NCI-H187 (cell line): ENCODE data around the gene C10orf105.

Experiments
- DNase-seq, 2 experiments: peaks; one replicate each; lab custom pipeline; 2025; lab: John Stamatoyannopoulos, UW

Gene C10orf105

DNA sequence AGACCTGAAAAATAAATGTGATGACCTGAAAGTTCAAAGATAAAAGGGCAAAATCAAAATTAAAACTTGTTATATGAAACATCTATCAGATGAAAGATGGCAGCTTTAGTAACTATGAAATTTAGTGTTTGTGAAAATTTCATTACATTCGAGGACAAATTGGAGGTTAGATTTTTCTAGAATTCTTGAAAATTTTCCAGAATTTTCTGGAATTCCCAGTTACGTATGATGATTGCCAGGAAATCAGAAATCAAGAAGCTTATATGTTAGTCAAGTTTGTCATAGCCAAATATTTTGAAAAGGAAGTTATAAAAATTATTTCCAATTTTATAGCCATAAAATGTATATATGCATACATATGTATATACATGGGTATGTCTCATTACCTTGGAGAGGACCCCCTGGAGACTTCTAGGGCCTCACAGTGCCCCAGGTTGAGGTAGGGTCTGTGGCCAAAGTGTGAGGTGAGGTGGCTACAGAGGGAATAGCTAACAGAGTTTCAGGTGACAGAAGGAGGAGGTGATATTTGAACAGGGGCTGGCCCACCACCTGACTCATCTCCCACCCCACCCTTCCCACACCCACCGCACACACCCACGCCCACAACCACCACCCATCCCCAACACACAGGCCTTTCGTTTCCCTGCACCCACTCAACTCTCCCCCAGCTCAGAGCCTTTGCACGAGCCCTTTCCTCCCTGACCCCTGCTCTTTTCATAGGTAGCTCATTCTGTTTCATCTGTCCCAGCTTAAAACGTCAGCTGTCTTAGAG lies 21.5 kb downstream of the C10orf105 start:
- DNase-seq: no peak

DNA sequence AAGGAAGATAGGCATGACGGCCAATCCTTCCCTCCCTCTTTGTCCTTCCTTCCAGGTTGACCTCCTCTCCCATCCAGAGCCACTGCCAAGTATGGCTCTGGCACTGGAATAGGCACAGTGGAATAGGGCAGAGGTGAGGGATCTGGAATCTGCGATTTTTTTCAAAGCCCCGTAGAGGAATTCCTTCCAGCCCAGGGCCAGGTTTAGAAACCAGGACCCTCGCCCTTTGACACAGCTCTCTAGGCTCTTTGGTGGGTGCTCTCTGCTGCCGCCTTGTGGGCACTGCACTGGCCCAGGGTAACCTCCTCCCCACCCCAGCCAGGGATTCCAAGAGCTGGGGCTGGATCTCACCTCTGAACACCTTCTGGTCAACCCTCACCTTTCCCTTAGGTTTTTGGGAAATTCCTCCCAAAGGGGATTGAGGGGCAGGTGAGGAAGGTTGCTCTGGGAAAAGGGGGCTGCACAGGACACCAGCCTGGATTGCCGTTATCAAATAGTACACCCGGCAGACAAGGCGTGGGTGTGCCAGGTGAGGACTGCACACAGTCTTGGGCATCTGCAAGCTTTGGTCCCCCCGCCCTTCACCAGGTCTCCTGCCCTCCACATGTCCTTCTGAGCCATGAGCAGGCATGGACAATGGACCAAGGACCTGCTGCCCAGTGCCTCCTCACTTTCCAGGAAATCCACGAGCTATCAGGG lies 22.8 kb downstream of the C10orf105 start:
- DNase-seq: peak in 1 of 2 experiments; percentile 28

DNA sequence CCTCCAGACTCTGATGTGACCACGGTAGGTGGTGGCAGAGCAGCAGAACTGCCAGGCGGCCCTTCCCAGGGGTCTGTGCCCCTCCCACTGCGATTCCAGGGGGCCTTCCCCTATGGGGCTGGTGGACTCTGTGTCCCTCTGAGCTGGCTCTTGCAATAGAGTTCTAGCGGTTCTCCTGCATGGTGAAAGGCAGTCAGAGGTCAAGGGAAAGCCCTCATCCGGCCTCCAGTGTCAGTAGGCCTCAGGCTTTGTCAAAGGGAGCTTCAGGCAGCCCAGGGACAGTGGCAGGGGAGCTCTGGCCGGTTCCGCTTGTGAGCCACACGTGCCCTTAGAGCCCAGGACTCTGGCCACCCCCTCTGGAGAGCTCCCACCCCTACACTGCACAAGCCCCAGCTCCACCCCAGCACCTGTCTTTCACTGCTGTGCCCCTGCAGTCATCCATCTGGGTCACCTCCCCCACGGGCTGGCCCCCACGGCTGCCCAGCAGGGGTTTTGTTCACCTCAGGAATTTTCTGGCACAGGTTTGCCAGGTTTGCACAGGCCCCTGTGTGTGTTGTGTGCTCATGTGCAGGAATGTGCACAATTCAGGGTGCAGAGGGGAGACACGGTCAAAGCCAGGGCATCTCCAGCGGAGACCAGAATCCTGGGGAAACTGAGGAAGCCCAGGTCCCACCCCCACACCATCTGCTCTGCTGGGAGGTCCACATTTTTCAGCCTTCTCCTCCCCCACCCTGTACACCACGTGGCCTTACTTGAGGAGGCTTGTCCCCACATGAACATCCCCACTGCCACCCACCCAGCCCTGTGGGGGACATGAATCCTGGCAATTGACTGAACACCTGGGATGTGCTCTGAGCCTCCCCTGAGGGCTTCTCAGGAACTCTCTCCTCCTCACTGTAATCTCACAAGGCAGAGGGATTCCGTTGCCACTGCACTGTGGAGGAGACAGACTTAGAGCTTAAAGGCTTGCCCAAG lies 23.8 kb downstream of the C10orf105 start:
- no peak for DNase-seq

DNA sequence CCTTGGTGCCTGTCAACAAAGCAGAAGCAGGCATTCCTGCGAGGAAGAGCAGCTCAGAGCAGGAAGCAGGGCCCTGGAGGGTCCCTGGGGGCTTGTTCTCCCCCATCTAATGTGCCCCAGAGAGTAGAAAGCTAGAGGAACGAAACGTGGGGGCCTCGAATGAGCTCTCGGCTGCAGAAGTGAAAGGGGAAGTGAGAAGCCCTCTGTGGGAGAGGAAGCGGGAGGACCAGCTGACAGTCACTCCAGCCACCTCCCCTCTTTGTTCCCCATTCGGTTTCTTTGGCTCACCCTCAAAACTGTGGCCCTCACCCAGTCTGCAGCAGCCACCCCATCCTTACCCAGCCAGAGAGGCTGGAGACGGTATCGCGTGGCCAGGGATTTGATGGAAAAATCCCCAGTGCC lies 25.0 kb downstream of the C10orf105 start:
- DNase-seq: no peak

DNA sequence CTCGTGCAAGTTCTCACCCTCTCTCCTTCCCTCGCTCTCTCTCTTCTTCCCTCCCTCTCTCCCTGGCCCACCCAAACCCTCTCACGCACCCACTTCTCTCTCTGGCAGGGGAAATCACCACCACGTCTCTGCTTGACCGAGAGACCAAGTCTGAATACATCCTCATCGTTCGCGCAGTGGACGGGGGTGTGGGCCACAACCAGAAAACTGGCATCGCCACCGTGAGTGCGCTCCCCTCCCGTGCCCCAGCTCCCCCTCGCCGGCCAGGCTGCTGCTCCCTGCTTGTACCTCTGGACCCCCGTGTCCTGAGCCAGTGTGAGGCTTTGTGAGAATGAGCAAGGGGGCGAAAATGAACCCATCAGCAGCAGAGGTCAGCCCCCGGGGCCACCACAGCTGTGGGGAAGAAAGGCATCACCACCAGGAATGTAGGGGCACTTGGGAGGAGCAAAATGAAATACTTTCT lies 25.5 kb downstream of the C10orf105 start:
- DNase-seq: no peak

DNA sequence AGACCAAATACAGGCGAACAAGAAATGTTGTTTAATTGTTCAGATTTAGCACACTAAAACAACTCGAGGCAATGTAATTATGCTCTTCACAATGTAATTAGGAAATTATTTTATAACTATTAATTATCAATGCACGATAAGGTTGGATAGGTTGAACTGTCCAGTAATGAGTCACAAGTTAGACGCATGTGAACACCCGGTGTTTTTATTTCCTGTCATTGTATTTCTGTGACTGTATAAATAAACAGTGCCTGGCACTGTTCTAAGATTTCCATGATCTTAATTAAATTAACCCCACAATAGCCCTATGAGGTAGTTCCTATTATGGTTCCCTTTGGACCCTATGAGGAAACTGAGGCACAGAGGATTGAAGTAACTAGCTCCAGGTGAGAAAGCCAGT lies 26.2 kb downstream of the C10orf105 start:
- no peak for DNase-seq

DNA sequence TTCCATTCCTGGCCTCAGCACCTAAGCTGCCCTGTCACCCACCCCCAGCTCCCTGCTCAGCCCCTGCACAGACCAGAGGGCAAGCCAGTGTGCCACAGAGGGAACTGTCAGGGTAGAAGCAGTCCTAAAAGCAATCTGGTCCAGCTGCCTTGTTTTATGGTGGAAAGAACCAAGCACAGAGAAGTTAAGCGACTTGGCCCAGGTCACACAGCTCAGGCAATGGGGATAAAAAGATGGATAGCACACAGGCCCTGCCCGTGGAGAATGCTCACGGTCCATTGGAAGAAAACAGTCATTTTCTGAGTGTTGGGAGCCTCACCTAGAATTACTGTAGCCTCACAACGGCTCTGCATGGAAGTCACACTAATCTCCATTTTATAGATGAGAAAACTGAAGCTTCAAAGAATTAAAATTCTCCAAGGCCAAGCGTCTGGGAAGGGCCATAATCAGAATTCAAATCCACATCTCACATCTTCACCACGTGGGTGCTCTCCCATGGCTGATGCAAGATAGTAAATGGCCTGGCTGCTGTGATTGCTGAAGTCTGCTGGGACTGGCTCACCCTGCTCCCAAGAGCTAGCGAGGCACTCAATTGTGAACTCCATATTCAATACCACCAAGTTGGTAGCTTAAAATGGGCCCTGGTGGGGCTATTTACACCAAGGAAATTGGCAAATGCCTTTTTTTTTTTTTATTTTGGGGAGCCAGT lies 26.8 kb downstream of the C10orf105 start:
- no peak for DNase-seq

DNA sequence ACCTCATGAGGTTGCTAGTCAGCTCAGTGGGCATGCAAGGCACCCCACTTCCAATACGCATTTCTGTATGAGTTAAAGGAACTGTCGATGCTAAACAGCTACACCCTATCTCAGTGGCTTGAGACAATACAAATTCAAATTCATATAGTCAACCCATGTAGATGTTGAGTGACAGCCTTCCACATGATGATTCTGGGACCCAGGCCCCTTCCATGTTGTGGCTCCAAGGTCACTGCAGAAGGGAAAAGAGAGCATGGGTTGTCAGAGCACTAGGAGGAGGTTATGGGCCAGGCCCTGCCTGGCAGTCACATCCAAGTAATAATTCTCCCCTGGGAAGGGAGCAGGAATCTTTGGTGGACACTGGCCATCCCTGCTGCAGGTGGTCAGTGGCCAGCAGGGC lies 28.2 kb downstream of the C10orf105 start:
- DNase-seq: no peak

DNA sequence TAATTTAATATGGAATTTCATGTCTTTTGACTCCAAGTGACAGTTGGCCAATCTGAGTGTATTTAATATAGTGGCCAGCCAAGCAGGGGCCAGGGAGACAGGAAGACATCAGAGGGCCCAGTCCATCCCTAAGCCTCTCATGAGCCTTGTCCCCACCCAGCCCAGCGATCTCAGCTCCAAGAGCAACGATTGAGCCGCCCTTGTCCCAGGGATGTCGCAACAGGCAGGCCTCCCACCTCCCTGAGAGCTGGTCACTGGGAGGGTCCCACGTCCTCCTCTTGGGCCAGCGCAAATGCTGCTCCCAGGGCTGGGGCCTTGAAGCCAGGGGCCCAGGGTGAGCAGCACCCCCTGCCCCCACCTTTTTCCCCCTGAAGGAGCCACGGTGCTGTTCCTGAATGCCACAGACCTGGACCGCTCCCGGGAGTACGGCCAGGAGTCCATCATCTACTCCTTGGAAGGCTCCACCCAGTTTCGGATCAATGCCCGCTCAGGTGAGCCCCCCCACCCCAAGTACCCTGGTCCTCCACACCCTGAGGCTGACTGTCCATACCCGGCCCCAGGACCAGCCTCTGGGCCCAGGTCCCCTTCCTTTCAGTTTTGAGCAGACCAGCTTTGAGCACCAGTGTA lies 29.4 kb downstream of the C10orf105 start:
- no peak for DNase-seq

DNA sequence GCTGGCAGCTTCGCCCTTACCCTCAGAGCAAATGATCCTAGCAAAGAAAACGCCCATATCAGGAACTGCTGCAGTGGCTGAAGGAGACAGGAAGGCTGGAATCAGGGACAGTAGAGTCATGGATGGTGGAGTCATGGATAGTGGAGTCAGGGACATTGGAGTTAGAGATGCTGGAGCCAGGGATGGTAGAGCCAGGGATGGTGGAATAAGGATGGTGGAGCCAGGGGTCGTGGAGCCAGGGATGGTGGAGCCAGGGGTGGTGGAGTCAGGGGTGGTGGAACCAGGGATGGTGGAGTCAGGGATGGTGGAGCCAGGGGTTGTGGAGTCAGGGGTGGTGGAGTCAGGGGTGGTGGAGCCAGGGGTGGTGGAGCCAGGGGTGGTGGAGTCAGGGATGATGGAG lies 31.3 kb downstream of the C10orf105 start:
- DNase-seq: no peak

DNA sequence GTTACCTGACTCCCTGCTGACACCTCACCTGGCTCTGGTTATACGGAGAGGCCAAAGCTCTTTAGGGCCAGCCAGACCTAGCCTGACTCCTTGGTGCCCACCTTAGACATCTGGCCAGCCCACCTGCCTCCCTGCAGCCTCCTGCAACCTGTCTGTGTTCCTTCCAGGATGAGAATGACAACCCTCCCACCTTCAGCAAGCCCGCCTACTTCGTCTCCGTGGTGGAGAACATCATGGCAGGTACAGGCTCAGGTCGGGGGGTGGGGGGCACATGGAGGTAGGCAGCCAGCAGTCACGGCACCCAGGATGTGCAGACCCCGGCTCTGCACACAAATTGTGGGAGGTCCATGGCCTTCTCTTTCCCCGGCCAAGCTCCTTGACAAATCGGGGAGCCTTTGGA lies 32.1 kb downstream of the C10orf105 start:
- no peak for DNase-seq

DNA sequence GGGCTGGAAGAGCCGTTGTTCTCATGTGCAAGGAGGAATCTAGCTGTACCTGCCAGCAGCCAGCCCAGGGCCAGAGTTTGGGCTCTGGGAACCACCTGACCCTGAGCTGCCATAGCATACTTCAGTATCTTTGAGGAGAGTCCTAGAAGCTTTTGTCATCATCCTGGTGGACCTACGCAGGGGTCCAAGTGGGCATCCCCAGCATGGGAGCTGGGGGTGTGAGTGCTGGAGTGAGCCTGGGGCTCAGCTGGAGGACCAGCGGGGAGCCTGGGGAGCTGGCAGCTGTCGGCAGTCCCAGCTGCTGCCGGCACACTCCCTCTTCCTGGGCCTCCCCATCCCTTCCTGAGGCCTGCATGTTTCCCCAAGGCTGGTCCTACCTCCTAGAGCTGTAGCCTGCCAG lies 32.5 kb downstream of the C10orf105 start:
- DNase-seq: no peak

DNA sequence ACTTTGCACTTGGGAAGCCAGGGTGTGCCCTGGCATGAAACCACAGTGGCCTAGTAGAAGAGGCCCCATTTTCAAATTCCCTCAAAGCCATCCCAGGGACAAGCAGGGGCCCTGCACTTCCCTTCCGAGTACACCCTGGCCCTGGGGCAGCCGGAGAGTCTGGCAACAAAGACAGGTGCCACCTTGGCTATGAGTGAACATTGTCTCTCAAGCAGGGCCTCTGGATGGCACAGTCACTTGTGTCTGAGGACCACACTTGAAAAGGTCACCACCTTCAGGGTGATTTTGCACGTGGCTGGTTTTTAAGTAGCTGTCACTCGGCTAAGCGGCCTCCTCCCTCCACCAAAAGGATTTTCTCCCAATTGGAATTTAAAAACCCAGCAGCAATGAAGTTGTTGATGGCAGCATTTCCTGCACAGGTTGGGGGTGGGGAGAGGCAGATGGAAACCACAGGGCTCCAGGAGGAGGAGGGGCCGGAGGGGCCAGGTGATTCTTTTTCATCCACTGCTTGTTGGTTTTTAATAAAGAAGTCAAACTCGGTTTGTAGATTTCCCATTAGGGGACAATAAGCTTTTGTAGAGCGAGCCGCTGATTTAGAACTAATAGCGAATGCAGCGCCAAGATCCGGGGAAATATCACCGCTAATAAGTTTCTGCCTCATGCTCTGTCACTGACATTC lies 33.9 kb downstream of the C10orf105 start:
- no peak for DNase-seq

DNA sequence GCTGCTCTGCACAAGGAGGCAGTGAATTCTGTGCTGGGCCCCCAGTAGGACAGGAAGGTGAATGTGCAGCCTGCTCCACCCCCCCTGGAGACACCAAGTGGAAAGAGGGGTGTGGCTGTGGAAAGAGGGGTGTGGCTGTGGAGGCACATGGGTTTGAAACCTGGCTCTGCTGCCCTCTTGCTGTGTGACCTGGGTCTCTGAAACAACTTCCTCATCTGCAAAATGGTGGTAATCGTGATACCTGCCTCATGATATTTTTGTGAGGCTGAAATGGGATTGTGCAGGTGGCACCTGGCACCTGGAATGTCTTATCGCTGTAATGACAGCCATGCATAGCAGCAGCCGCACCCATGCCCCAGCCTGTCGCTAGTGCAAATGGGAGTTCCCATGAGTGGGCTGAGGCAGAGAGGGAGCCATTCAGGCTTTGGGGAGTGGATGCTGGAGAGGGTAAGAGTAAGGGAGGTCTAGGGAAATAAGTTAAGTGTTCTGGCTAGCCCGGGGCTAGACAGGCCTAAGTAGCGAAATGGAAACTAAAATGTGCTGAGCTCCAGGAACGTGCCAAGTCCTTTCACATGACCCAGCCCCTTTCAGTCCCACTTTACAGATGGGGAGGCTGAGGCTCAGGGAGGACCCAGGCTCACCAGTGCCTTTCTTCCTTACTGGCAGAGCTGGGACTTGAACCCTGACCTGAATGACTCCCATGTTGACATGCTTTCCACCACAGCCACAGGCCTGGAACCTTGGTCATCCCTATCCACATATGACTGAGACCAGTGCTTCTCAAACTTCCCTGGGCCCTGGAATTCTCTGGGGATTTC lies 35.0 kb downstream of the C10orf105 start:
- DNase-seq: no peak

DNA sequence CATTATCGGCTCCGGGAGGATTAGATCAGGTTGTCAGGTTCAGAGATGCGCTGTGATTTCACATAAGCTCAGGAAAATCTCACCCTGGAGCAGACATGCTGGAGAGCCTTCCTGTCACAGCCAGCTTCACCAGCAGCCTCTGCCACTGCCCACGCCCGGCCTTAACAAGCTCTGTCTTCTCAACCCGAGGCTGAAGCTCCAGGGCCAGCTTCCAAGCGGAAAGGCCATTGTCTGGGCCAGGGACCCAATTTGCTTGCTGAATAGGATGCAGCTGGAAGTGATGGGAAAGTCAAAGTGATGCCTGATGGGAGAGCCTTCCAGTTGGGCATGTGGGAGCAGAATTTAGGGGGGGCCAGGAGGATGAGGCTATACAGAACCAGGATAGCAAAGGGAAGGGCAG lies 36.3 kb downstream of the C10orf105 start:
- DNase-seq: no peak

DNA sequence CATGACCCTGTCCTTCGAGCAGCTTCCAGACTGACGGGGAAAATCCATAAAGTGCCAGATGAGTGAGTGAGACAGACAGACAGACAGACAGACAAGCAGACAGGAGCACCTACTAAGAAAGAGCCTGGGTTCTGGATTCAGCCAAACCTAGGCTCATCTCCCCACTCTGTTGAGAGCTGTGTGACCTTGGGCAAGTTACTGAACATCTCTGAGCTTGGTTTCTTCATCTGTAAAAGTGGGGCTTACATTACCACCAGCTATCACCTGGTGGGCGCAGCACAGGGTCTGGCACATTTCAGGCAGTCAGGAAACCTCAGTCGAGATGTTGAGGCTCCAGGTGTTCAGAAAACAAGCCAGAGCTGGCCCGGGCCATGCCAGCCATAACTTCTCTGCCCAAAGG lies 37.6 kb downstream of the C10orf105 start:
- DNase-seq: no peak

DNA sequence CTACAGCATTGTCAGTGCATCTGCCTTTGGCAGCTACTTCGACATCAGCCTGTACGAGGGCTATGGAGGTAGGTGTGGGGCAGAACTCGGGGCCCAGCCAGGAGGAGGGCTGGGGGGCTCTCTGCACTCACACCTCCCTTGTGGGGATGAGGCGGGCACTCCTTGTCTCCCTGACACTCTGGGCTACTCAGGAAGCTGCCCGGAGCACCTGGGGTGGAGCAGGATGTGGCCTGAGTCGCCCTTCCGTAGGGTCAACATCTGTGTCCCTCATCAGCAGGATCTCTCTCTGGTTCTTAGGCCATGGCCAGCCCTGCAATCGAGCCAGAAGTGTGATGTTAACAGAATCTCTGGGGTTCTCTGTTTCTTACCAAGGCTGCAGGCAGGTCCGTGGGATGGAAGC lies 40.2 kb downstream of the C10orf105 start:
- no peak for DNase-seq

DNA sequence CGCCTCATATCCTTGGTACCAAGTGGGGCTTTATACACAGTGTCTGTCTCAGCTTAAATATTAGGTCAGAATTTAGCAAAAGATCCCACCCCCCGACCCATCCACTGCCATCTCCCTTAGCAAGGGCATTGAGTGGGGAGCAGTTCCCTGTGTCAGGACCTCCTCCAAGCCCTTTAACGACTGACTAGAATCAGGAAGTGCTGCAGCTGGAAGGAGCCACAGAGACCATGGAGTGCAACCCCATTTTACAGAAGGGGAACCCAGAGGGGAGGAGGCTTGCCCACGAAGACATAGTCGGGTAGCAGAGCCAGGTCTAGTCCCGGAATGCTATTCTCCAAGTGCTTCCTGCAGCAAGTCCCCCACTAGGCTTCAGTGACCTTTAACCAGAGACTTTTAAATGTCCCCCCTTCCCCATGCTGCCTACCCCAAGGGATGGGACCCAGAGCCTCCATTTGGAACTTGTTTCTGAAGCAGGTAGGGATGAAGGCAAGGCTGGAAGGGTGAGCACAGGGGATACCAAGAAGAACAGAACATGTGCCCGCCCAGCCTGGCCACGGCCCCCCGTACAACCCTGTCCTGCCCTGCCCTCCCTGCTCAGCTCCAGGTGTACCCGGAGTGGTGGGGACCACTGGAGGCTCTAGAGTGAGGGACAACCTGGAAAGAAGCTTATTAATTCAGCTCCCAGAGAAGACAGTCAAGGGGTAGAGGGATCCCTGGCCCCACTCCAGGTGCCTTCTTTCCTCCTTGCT lies 41.3 kb downstream of the C10orf105 start:
- no peak for DNase-seq

DNA sequence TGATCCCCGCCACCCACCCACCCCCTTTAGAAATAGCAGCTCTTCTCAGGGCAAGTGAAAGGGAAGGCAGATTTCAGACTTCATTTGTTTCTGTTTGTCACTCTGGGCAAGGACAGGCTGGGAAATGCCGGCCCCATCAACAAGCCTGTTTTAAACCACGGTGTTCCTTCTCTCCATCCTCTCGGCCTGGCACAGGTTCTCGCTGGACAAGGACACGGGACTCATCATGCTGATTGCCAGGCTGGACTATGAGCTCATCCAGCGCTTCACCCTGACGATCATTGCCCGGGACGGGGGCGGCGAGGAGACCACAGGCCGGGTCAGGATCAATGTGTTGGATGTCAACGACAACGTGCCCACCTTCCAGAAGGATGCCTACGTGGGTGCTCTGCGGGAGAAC lies 42.3 kb downstream of the C10orf105 start:
- DNase-seq: no peak
